ENCODE results near the gene RNF220. TPM values are rescaled to one million over a fixed set of nuclear protein-coding genes. Genes with fewer than 3 reads are reported as not detected.

Gene RNF220
- polyA plus RNA-seq, 1 donor (not counting 4 experiments of a cell fraction or from before 2014, with no cell fraction given): 42.7 TPM

DNA sequence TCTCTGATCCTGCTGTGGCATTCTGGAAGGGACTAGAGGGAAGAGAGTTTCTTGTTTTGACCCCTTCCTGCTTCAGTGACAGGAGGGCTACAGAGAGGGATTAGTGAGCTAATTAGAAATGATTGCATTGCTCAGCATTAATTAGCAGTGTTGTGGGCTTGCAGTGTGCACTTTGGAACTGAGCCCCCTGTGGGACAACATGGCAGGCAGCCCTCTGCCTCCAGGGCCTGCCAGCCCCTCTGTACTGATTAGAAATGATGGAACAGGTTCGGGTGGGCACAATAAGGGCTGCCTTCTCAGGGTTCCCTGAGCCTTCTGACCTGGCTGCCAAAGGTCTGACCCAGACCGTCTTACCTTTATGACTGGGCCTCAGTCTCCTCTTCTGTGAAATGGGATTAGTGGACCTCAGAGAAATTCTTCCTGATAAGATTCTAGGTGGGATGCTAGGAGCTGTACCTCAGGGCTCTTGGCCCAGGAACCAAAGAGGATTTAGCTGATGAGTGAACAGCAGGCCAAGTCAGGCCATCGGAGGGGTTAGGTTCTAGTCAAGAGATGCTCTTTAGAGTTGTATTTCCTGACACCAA lies 229.6 kb downstream of the RNF220 start:
- Histone ChIP-seq H3K79me2 (ENCODE audit: control insufficient read depth, insufficient read depth, low read length) (peaks cover 17% of the 10 kb centered on the region), H3K9me3 (ENCODE audit: control insufficient read depth, low read depth, low read length) (no peaks in the 10 kb centered on the region), H3K9me1 (ENCODE audit: control insufficient read depth, extremely low read depth, insufficient read depth, low read length) (peaks cover 5% of the 10 kb centered on the region), H3K36me3 (ENCODE audit: control insufficient read depth in 2 of 2, extremely low read depth in 1 of 2, insufficient read depth in 2 of 2, low read length in 2 of 2) (peaks cover 17 to 45% of the 10 kb centered on the region in 2 experiments), H3K27me3 (ENCODE audit: control insufficient read depth, extremely low read depth, insufficient read depth, low read length) (no peaks in the 10 kb centered on the region), H3K4me1 (ENCODE audit: control insufficient read depth, extremely low read depth, insufficient read depth, low read length) (peaks cover 29% of the 10 kb centered on the region), H3K4me2 (ENCODE audit: control insufficient read depth, extremely low read depth, insufficient read depth, low read depth, low read length) (no peak overlapping the region), H3K27ac (ENCODE audit: control insufficient read depth, insufficient read depth, low read length) (no peak overlapping the region), H2AFZ (ENCODE audit: control insufficient read depth, low read length) (no peak overlapping the region), H3K9ac (ENCODE audit: control insufficient read depth, extremely low read depth, insufficient read depth, low read length) (no peak overlapping the region), H3K4me3 (ENCODE audit: control insufficient read depth in 2 of 3, extremely low read depth in 1 of 3, insufficient read depth in 2 of 3, low read depth in 1 of 3, low read length in 3 of 3) (no peak overlapping the region), H4K20me1 (ENCODE audit: control insufficient read depth, extremely low read depth, insufficient read depth, low read length) (peaks cover 8% of the 10 kb centered on the region)
- no peak for TF ChIP-seq EZH2 (IDR thresholded peaks at IDR 0.05; ENCODE audit: low read length)
- TF ChIP-seq, protein P1, sequence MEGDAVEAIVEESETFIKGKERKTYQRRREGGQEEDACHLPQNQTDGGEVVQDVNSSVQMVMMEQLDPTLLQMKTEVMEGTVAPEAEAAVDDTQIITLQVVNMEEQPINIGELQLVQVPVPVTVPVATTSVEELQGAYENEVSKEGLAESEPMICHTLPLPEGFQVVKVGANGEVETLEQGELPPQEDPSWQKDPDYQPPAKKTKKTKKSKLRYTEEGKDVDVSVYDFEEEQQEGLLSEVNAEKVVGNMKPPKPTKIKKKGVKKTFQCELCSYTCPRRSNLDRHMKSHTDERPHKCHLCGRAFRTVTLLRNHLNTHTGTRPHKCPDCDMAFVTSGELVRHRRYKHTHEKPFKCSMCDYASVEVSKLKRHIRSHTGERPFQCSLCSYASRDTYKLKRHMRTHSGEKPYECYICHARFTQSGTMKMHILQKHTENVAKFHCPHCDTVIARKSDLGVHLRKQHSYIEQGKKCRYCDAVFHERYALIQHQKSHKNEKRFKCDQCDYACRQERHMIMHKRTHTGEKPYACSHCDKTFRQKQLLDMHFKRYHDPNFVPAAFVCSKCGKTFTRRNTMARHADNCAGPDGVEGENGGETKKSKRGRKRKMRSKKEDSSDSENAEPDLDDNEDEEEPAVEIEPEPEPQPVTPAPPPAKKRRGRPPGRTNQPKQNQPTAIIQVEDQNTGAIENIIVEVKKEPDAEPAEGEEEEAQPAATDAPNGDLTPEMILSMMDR (optimal IDR thresholded peaks at IDR 0.05 in 1 of 3, IDR thresholded peaks at IDR 0.05 in 1 of 3, conservative IDR thresholded peaks at IDR 0.05 in 1 of 3; ENCODE audit: extremely low read depth in 1 of 3, insufficient read depth in 2 of 3, low read length in 3 of 3): no peak
- DNase-seq (ENCODE audit: low read depth, low spot score) (no peak), FAIRE-seq (no peak)
- dilution Hi-C loops (cut with MboI; ENCODE audit: extremely low pct_ligation_motif_present, low sequenced_read_pairs): no loop called here

DNA sequence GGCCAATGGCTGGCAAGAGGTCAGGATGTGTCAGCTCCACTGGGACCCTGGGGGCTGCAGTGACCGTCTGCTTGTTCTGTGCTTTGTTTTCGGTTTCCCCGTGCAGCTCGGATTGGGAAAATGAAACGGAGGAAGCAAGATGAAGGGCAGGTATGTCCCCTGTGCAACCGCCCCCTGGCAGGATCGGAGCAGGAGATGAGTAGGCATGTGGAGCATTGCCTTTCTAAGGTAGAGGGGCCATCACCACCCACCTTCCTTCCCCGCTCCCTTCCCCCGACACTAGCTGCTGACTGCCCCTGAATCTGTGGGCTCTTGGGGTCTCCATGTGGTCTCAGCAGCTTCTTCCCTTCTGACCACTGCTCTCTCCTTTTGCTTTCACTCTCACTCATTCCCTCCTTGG lies 230.4 kb downstream of the RNF220 start:
- Histone ChIP-seq H3K27me3 (ENCODE audit: control insufficient read depth, extremely low read depth, insufficient read depth, low read length) (no peaks in the 10 kb centered on the region), H3K9me3 (ENCODE audit: control insufficient read depth, low read depth, low read length) (no peaks in the 10 kb centered on the region), H2AFZ (ENCODE audit: control insufficient read depth, low read length) (no peak overlapping the region), H3K27ac (ENCODE audit: control insufficient read depth, insufficient read depth, low read length) (no peak overlapping the region), H3K4me2 (ENCODE audit: control insufficient read depth, extremely low read depth, insufficient read depth, low read depth, low read length) (no peak overlapping the region), H3K4me1 (ENCODE audit: control insufficient read depth, extremely low read depth, insufficient read depth, low read length) (peaks cover 29% of the 10 kb centered on the region), H3K9me1 (ENCODE audit: control insufficient read depth, extremely low read depth, insufficient read depth, low read length) (peaks cover 5% of the 10 kb centered on the region), H3K79me2 (ENCODE audit: control insufficient read depth, insufficient read depth, low read length) (peaks cover 17% of the 10 kb centered on the region), H3K4me3 (ENCODE audit: control insufficient read depth in 2 of 3, extremely low read depth in 1 of 3, insufficient read depth in 2 of 3, low read depth in 1 of 3, low read length in 3 of 3) (no peak overlapping the region), H3K36me3 (ENCODE audit: control insufficient read depth in 2 of 2, extremely low read depth in 1 of 2, insufficient read depth in 2 of 2, low read length in 2 of 2) (peaks cover 20 to 45% of the 10 kb centered on the region in 2 experiments), H3K9ac (ENCODE audit: control insufficient read depth, extremely low read depth, insufficient read depth, low read length) (no peak overlapping the region), H4K20me1 (ENCODE audit: control insufficient read depth, extremely low read depth, insufficient read depth, low read length) (peaks cover 8% of the 10 kb centered on the region)
- no peak for FAIRE-seq
- DNase-seq (ENCODE audit: low read depth, low spot score): no peak
- no peak for TF ChIP-seq EZH2 (IDR thresholded peaks at IDR 0.05; ENCODE audit: low read length)
- TF ChIP-seq, protein P1 (optimal IDR thresholded peaks at IDR 0.05 in 1 of 3, IDR thresholded peaks at IDR 0.05 in 1 of 3, conservative IDR thresholded peaks at IDR 0.05 in 1 of 3; ENCODE audit: extremely low read depth in 1 of 3, insufficient read depth in 2 of 3, low read length in 3 of 3): no peak
- dilution Hi-C loops (cut with MboI; ENCODE audit: extremely low pct_ligation_motif_present, low sequenced_read_pairs): no loop called here
